HepG2 (cell line): Measurements from ENCODE around the gene PHF13. TPM values are rescaled to one million over a fixed set of nuclear protein-coding genes. Genes with fewer than 3 reads are reported as not detected.

Experiments
- ATAC-seq: fragments of 200-7000 bp; cut with Tn5 transposase; 3 replicates; pipeline ENCODE4 v1.9.1; 2020; ENCODE audit warnings: mild to moderate bottlenecking, moderate library complexity
- BruUV-seq: library from RNA; stranded (reverse); fragments of 400-500 nt; replicated peaks from 2 replicates; lab custom pipeline; 2021; lab: Mats Ljungman, UMichigan
- CTCF ChIA-PET: fragments of 300-600 bp; formaldehyde crosslinking; extraction: SDS; loops from one replicate; lab custom pipeline; 2021; ENCODE audit warnings: low total read pairs, inconsistent platforms, low intra/inter-chr PET ratio; lab: Yijun Ruan, JAX
- POLR2A ChIA-PET: fragments of 350-600 bp; sonication (Branson Sonifier 250); formaldehyde crosslinking; loops from one replicate; lab custom pipeline; 2020; ENCODE audit warnings: antibody characterized with exemption, inconsistent platforms; lab: Yijun Ruan, JAX
- DNase-seq: peaks from one replicate; pipeline ENCODE4 v3.0.0-alpha.2; 2015; ENCODE audit warnings: low spot score
- FAIRE-seq: peaks from 3 replicates; lab custom pipeline; 2011; peaks lifted over from hg19 to GRCh38; lab: Jason Lieb, UNC
- H2AFZ ChIP-seq: one replicate; pipeline ENCODE4 v1.6.1; 2011; ENCODE audit warnings: low read length, inconsistent platforms
- H3K27ac ChIP-seq: fragments of 300-600 bp; 3 replicates; pipeline ENCODE4 v1.8.0; 2011; ENCODE audit warnings: mixed run types, mild to moderate bottlenecking, mixed read lengths, low read length, inconsistent platforms; ENCODE audit not compliant: insufficient read depth; ENCODE audit errors: extremely low read length
- H3K27me3 ChIP-seq, 2 experiments: fragments of 200-600 bp in 1 of 2; 2 replicates in 1 of 2; 3 replicates in 1 of 2; pipeline versions ENCODE4 v1.6.0 to v1.8.0; 2011; ENCODE audit warnings: low read length in 2 of 2, mild to moderate bottlenecking in 2 of 2, moderate library complexity in 2 of 2, inconsistent platforms in 1 of 2; ENCODE audit not compliant: insufficient read depth in 2 of 2, control insufficient read depth in 1 of 2
- H3K36me3 ChIP-seq, 2 experiments: fragments of 200-600 bp in 1 of 2; replicated peaks in 1 of 2; 2 replicates in 1 of 2; 3 replicates in 1 of 2; pipeline versions ENCODE4 v1.5.1 to v1.8.0; 2011; ENCODE audit warnings: low read length in 2 of 2, inconsistent platforms in 1 of 2; ENCODE audit not compliant: insufficient read depth in 2 of 2, control insufficient read depth in 1 of 2
- H3K4me1 ChIP-seq: 2 replicates; pipeline ENCODE4 v1.5.1; 2012; ENCODE audit warnings: low read length, inconsistent platforms; ENCODE audit not compliant: insufficient read depth
- H3K4me2 ChIP-seq: 2 replicates; pipeline ENCODE4 v1.6.0; 2011; ENCODE audit warnings: low read depth, low read length, inconsistent platforms
- H3K4me3 ChIP-seq, 3 experiments: fragments of 200-600 bp in 1 of 3; sonication (generic), shearing (Covaris generic) in 1 of 3; replicated peaks in 1 of 3; 2 replicates each; pipeline ENCODE4 v1.5.1; 2011 to 2016; ENCODE audit warnings: low read length in 3 of 3, inconsistent platforms in 2 of 3, low read depth in 2 of 3, mild to moderate bottlenecking in 2 of 3, control low read depth in 1 of 3, mixed read lengths in 1 of 3; ENCODE audit not compliant: insufficient read depth in 1 of 3
- H3K79me2 ChIP-seq: one replicate; pipeline ENCODE4 v1.6.1; 2011; ENCODE audit warnings: low read length, inconsistent platforms; ENCODE audit not compliant: insufficient read depth
- H3K9ac ChIP-seq: 2 replicates; pipeline ENCODE4 v1.6.0; 2011; ENCODE audit warnings: mild to moderate bottlenecking, low read depth, low read length, inconsistent platforms; ENCODE audit not compliant: insufficient read depth
- H3K9me3 ChIP-seq: 2 replicates; pipeline ENCODE4 v1.5.1; 2012; ENCODE audit warnings: mild to moderate bottlenecking, low read length
- H4K20me1 ChIP-seq: 2 replicates; pipeline ENCODE4 v1.6.0; 2011; ENCODE audit warnings: inconsistent platforms, mild to moderate bottlenecking, low read length, moderate library complexity; ENCODE audit not compliant: insufficient read depth
- HMGXB3 ChIP-seq: sonication (generic); formaldehyde crosslinking; IDR thresholded peaks from 2 replicates; pipeline ENCODE4 v1.4.0; 2020; ENCODE audit warnings: missing genetic modification reagents, borderline replicate concordance
- TEAD3 ChIP-seq: optimal IDR thresholded peaks from 2 replicates; pipeline ENCODE3; 2016; ENCODE audit warnings: borderline replicate concordance
- TEF ChIP-seq: sonication (generic); formaldehyde crosslinking; IDR thresholded peaks from 2 replicates; pipeline ENCODE4 v1.5.0; 2020; ENCODE audit warnings: missing genetic modification reagents
- THAP11 ChIP-seq: IDR thresholded peaks from 2 replicates; pipeline ENCODE4 v1.6.1; 2016; ENCODE audit warnings: missing biosample characterization, missing genetic modification reagents
- ZBED4 ChIP-seq: sonication (generic); formaldehyde crosslinking; IDR thresholded peaks from 2 replicates; pipeline ENCODE4 v1.4.0; 2020; ENCODE audit warnings: missing genetic modification reagents, borderline replicate concordance
- ZBTB39 ChIP-seq: sonication (generic); formaldehyde crosslinking; IDR thresholded peaks from 2 replicates; pipeline ENCODE4 v1.5.0; 2020; ENCODE audit warnings: missing genetic modification reagents
- ZNF484 ChIP-seq: sonication (generic); formaldehyde crosslinking; IDR thresholded peaks from 2 replicates; pipeline ENCODE4 v1.5.1; 2020; ENCODE audit warnings: mild to moderate bottlenecking, low read depth, missing genetic modification reagents, borderline replicate concordance
- ZNF83 ChIP-seq: sonication (generic); formaldehyde crosslinking; IDR thresholded peaks from 2 replicates; pipeline ENCODE4 v1.4.0; 2020; ENCODE audit warnings: missing genetic modification reagents, mild to moderate bottlenecking, borderline replicate concordance
- WGBS: methylation state at CpG from one replicate; pipeline ENCODE4 v1.1.6; 2017; ENCODE audit warnings: low lambda C conversion rate; 5-methylcytosine and 5-hydroxymethylcytosine counted together
- in situ Hi-C: cut with HindIII; loops from 2 replicates; pipeline ENCODE4 v1.10.0; 2017; ENCODE audit warnings: low pct_unique_long_range_greater_than_20kb; ENCODE audit not compliant: extremely low pct_ligation_motif_present
- intact Hi-C: fragments of 100-400 bp; cut with micrococcal nuclease; formaldehyde crosslinking; loops from one replicate; pipeline ENCODE4 v1.10.0; 2022; ENCODE audit not compliant: unreplicated experiment
- polyA plus RNA-seq, 8 experiments: library from polyadenylated mRNA; depleted of rRNA in 3 of 8; stranded (reverse) in 7 of 8; unstranded in 1 of 8; fragments of >200 nt; fragmentation: Illumina TruSeq in 4 of 8; extraction: Trizol in 4 of 8; gene quantifications; 2 replicates each; pipeline versions ENCODE4 v1.2.1 to v1.2.3, GENCODE V29; 2011 to 2016; ENCODE audit warnings: low read depth in 4 of 8, missing spikeins in 1 of 8, mixed read lengths in 1 of 8; ENCODE audit not compliant: insufficient read depth in 1 of 8
- total RNA-seq, 5 experiments: library from RNA; depleted of rRNA; stranded (reverse); fragments of >200 nt; fragmentation: Illumina TruSeq; extraction: Trizol; gene quantifications; 2 replicates each; pipeline ENCODE4 v1.2.3, GENCODE V29; 2016; ENCODE audit warnings: low read depth in 1 of 5

Gene PHF13
- total and polyA plus RNA-seq, 2 of the 13 experiments (the other 11 are each of a cell fraction or from before 2014, with no cell fraction given): 4.7 to 7.4 TPM

- intact Hi-C loops (loop anchor here (1.0 to 2.0 kb wide), 2 partner anchors 23 to 32 kb away; partner anchors contain the start of gene ZBTB48), in situ Hi-C loops (no loop called here)
- peak overlapping the region; percentile 77 to 93 (median 92) for H3K4me3 ChIP-seq
- H3K9me3 ChIP-seq: no peaks in the 10 kb centered on the region
- H3K27ac ChIP-seq: peak overlapping the region; percentile 100
- peak overlapping the region; percentile 97 for H3K4me2 ChIP-seq
- ChIA-PET CTCF (interaction anchor here (1.3 kb wide), 1 partner anchor 48 kb away, joined by 5 read pairs; the partner anchor contains the start of gene NOL9), POLR2A (interaction anchor here (0.6 to 7.1 kb wide), 11 partner anchors 10 to 183 kb away, joined by 3 to 113 read pairs (median 5); partner anchors contain the start of genes CAMTA1, NOL9, PHF13 and PLEKHG5)
- H4K20me1 ChIP-seq: peaks cover 36% of the 10 kb centered on the region
- H3K79me2 ChIP-seq: peaks cover 50% of the 10 kb centered on the region
- H3K9ac ChIP-seq: peak overlapping the region; percentile 87
- under 1% methylated on average over 32 of the region's 103 CpGs for WGBS
- peaks cover 13 to 24% of the 10 kb centered on the region in 2 experiments for H3K36me3 ChIP-seq
- ATAC-seq: peak; percentile 48
- no peak overlapping the region for H2AFZ ChIP-seq
- no TSS peak for BruUV-seq
- no peak for FAIRE-seq
- DNase-seq: no peak
- H3K4me1 ChIP-seq: peaks cover 54% of the 10 kb centered on the region
- H3K27me3 ChIP-seq: no peaks in the 10 kb centered on the region; a peak in 1 of 5 replicates
- no peak for TF ChIP-seq ZNF484 (CRISPR knock-in tag)
- peak; percentile 41; the same call in 1 of the 2 replicates for TF ChIP-seq ZBTB39 (CRISPR knock-in tag)
- TF ChIP-seq ZBED4: no peak; the same call in 1 of the 2 replicates
- TF ChIP-seq ZNF83 (CRISPR knock-in tag): no peak; the same call in 1 of the 2 replicates
- no peak for TF ChIP-seq THAP11 (CRISPR knock-in tag)
- TF ChIP-seq TEAD3: no peak
- no peak for TF ChIP-seq HMGXB3 (CRISPR knock-in tag)
- TF ChIP-seq TEF (CRISPR knock-in tag): no peak; the same call in 1 of the 2 replicates
Observed at GRCh38 chr1:6601923-6602668, 11.4 kb upstream of the PHF13 start.
